Endothelial cell of hepatic sinusoid (primary cell): Measurements from ENCODE around the gene ELF1.
"Not testable (repeated sequence)": the region's sequence is repeated elsewhere in the genome, so short reads cannot be mapped to it uniquely, and the experiment has no call there.

Experiments
- in situ Hi-C: cut with HindIII; loops from 2 replicates; pipeline ENCODE4 v1.10.0; 2017; ENCODE audit warnings: low sequenced_read_pairs

Gene ELF1

DNA sequence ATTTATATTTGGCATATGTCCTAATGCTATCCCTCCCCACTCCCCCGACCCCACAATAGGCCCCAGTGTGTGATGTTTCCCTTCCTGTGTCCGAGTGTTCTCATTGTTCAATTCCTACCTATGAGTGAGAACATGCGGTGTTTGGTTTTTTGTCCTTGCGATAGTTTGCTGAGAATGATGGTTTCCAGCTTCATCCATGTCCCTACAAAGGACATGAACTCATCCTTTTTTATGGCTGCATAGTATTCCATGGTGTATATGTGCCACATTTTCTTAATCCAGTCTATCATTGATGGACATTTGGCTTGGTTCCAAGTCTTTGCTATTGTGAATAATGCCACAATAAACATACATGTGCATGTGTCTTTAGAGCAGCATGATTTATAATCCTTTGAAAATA lies 23.3 kb upstream of the ELF1 start:
- in situ Hi-C loops = not testable (repeated sequence)

DNA sequence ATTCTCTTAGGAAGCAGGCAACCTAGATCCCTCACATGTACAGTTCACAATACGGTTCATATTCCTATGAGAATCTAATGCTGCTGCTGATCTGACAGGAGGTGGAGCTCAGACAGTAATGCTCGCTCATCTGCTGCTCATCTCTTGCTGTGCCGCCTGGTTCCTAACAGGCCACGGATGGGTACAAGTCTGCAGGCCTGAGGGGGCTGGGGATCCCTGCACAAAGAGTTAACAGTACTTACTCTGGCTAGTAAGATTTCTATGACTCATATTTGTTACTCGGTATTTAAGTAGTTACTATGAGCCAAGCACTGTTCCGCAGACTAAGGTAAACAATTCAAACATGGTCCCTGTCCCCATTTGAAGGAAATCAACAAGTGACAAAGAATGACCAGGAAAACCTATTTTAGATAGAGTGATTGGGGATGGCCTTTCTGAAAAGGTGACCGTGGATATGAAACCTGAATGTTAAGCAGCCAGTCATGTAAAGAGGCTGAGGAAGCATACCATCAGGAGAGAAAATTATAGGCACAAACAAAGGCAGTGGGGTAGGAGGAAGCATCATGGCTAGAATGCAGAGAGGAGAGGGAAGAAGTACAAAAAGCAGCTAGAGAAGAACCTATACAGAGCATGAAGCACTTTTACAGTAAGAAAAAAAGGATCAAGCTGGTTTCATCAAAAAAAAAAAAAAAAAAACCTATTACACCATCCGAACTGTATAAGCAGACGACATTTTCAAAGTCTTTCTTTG lies 21.6 kb upstream of the ELF1 start:
- in situ Hi-C loops = no loop called here

DNA sequence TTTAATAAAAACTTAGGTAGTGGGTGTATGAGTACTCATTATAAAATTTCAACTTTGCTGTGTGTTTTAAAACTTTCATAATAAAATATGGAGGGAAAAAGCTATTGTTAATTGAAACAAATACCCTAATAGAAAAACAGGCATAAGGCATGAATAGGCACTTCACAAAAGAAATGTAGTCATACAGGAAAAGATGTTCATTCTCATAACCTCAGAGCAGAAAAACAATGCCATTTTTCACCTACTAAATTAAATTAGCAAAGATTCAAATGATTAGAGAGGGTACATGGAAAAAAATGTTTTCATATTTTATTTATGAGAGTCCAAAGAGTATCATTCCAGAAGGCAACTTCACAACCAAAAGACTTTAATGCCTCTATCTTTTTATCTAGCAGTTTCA lies 20.6 kb upstream of the ELF1 start:
- in situ Hi-C loops = no loop called here

DNA sequence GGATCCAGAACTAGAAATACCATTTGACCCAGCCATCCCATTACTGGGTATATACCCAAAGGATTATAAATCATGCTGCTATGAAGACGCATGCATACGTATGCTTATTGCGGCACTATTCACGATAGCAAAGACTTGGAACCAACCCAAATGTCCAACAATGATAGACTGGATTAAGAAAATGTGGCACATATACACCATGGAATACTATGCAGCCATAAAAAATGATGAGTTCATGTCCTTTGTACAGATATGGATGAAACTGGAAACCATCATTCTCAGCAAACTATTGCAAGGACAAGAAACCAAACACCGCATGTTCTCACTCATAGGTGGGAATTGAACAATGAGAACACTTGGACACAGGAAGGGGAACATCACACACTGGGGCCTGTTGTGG lies 17.4 kb upstream of the ELF1 start:
- in situ Hi-C loops = not testable (repeated sequence)

DNA sequence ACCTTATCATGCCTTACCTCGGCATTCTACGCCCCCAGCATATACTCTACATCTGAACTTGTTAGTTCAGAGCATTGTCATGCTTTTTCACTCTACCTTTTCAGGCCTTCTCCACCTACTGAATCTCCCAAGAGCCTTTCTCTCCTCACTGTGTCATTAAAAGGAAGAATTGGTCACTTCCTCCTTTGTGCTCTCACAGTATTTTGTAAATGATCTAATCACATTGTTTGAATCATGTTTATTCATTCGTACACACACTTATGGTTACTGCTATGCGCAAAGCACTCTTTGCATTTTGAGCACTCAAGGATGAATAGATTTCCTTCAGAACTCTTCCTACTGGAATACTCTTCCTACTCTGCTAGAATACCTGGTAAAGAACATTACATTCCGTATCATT lies 15.8 kb upstream of the ELF1 start:
- in situ Hi-C loops = no loop called here

DNA sequence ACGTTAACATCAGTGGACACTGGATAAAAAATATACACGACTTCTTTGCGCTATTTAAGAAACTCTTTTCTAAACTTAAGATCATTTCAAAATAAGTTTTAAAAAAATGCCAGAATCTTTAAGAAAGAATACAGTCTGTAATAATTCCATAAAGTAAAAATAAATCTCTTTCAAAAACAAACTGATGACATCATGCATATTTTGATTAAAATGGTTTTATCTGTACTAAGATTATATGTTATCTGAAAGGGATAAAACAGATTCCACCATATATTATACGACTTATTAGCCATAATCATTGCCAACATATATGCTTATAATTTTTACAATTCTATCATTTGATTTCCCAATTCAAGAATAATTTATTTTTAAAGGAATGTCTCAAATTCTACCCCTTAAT lies 15.3 kb upstream of the ELF1 start:
- in situ Hi-C loops = no loop called here

DNA sequence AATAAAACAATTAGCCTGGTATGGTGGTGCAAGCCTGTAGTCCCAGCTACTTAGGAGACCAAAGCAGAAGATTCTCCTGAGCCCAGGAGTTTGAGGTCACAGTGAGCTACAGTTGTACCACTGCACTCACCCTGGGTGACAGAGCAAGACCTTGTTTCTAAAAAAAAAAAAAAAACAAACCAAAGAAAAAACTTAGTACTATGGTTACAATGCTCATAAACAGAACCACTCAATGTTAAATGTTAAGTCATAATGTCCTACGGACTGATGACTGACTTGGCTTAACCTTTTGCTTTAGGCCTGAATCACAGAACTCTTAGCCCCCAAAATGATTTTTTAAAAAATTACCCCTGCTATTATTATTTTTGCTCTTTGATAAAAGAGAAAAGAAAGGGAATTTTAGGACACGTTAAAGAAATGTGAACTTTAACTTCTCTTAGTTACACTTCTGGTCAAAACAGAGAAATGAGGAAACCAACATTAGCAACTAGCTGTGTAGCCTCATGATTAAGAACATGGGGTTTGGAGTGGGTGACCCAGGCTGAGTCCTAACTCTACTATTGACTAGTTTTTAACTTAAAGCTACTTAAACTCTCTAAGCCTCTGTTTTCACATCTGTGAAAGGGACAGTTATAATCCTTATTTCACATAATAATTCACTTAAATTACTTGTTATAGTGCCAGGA lies 13.7 kb upstream of the ELF1 start:
- in situ Hi-C loops = no loop called here

DNA sequence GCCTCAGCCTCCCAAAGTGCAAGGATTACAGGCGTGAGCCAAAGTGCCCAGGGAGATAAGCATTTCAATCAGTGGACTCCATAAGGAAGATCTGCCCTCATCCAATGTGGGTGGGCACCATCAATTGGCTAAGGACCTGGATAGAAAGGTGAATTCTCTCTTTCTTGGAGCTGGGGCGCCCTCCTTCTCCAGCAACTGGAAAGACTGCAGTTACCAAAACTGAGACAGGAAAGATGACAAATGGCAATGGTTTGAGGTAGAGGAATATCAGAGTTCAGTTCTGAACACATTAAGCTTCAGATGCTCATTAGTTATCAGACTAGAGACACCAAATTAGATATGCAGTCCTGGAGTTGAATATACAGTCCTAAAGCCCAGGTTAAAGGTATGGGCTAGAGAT lies 10.5 kb upstream of the ELF1 start:
- in situ Hi-C loops = no loop called here

DNA sequence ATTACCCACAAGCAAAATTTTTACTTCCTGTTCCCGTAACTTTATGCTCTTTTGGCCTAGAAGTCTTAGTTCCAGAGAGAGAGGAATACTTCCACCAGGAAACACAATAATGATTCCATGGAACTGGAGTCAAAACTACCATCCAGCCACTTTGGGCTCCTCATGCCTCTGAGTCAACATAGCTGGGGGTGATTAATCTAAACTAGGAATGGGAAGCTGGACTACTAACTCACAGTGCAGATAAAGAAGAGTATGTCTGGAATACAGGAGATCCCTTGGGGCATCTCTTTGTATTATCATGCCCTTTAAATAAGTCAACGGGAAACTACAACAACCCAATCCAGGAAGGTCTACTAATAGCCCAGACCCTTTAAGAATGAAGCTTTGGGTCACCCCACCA lies 8.9 kb upstream of the ELF1 start:
- in situ Hi-C loops = no loop called here

DNA sequence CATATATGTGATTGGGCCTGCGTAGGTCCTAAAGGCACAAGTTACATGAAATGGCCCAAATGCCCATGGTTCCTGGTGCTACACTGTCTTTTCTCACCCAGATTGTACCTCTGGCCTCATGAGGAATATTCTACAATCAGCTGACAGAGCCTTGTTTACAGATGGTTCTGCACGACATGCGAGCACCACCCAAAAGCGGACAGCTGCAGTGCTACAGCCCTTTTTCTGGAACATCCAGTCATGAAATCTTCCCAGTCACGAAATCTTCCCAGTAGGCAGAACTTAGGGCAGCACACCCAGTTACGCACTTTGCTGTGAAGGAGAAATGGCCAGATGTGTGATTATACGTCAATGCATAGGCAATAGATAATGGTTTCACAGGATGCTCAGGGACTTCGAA lies 7.7 kb upstream of the ELF1 start:
- in situ Hi-C loops = no loop called here

DNA sequence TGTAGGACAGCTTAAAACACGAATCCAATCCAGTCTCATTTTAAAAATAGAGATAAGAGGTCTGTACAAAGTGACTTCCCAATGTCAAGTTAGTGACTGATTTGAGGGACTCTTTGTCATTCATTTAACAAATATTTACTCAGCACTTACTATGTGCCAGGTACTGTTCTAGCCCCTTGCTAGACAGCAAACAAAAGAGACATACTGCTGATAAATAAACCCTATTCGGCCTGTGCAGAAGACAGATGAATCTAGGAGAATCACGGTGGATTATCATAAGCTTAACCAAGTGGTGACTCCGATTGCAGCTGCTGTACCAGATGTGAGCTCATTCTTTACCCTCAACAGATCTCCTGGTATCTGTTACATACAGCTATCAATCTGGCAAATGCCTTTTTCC lies 6.4 kb upstream of the ELF1 start:
- in situ Hi-C loops = no loop called here

DNA sequence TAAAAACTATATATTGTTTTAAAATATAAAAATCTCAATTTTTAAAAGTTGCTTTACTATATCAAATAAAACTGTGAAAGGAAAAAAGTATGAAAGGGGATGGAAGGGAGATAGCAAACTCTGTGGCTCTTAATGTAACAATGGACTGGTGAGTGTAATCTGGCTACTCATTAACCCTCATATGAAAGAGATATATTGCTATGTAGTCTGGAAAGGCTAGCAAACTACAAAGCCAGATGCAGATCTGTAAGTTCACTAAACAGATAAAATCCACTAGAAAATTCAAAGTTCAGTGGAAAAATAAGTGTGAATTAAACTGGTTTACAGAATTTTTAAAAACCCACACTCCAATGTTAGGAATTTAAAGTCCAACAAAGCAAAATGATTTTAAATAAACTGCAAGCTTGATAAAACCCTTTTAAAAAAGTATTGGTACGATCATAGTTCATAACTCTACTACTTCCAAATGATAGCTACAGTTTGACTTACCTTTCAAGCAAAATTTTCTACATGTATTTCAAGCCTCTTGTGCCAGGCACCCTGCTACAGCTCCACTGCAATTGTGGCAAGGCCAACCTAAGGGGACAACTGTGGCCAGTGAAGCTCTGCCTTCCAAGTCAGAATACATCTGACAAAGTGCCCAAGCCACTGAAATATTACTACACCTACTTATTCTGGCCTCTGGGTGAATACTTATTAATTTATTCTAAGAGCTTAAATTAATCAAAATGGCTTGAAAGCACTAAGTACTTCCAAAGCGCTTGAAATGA lies 647 bp upstream of the ELF1 start:
- in situ Hi-C loops = no loop called here

DNA sequence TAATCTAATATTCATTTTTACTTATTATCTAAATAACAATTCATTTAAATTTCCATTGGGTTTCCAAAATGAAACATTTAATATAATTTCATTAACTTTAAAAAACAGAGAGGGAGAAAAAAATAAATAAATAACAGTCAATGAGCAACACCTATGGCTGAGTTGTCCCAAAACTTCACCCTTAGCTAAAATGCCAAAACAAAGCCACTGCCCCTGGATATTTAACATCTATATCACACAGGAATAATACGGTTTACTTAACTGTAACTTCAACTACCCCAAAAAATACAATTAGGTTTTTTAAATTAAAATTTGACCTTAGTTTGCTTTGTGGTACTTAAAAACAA lies 541 bp downstream of the ELF1 start:
- in situ Hi-C loops = no loop called here

DNA sequence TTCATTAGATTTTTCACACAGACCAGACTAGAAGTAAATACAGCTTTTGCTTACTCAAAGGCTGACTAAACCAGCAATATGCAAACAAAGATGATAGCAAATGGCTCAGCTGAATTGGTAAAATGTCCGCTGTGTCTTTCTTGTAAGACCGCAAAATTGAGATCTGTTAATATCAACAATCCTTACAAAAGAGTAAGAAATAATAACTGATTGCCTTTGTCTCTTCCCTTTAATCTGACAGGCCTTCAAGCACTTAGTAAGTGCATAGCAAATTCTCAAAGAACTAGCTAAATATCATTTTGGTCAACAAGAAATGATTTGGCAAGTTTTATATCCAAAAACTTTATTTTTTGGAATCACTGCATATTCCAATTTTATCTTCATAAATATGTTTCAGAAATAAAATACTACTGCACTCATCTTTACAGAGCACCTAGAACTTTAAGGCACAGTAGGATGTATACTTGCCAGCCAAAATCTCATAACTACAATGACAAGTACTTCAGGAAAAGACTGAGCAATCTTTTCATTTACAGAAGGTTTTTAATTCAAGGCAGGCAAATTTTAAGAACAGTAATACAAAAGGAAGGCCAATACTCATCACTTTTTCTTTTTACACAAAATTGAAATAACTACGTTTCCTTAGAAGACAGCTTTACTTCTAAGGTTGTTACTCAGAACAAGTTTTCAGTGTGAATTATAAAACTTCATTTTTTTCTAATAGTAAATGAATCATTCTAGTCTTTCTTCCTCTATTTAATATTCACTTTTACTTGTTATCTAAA lies 1.1 kb downstream of the ELF1 start:
- in situ Hi-C loops = no loop called here

DNA sequence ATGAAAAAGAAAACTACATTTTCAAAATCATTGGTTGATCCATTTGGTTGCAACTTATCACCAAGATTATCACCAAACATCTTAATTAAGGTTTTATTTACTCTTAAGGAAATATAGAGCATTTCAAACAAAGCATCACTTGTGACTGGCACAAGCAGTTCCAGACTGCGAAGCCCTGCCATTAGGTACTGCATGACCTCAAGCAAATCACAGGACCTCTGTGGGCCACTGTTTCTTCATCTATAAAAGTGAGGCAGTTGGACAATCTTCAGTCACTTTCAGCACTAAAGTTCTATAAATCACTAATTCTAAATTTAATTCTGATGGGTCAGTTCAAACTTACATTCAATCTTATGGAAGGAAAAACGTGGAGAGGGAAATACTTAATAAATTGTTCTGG lies 2.0 kb downstream of the ELF1 start:
- in situ Hi-C loops = no loop called here

DNA sequence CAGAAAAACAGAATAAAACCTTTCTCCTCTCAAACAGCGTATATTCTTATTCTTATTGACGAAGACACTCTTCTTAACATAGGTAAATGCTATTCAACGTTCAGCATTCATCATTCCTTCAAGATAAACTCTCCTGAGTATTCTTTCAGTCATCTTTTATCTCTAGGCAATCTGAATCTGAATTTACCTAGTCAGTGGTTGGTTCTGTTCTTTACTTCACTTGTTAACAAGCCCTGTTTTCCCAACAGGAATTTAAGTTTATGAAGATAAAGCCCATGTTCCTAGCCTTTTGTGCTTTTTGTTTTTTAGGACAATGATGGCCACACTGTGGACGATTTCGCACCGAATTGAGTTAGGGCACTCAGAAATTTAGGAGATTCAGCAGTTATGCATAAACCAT lies 3.2 kb downstream of the ELF1 start:
- in situ Hi-C loops = no loop called here

DNA sequence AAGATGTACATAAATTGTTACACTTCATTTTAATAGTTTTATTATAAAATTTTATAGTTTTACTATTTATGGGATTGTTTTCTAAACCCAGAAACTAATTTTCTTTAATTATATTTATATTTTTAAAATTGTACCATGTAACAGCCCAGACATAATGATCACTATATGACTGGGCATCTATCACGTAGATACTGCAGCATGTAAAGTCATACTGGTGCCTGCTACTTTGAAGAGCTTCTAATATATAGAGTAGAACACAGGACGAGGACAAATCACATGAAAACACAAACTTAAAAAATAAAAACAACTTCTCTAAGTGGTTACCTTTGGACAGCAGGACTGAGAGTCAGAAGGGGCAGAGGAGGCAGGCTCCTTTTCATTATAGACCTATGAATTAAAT lies 5.3 kb downstream of the ELF1 start:
- in situ Hi-C loops = no loop called here

DNA sequence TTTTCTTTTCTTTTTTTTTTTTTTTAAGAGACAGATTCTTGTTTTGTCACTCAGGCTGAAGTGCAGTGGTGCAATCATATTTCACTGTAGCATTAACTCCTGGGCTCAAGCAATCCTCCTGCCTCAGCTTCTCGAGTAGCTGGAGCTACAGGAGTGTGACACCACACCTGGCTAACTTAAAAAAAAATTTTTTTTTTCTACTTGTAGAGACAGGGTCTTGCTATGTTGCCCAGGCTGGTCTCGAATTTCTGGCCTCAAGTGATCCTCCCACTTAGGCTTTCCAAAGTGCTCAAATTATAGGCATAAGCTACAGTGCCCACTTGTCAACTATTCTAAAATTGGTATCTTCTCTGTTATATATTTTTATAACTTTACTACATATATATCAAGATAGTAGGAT lies 6.6 kb downstream of the ELF1 start:
- in situ Hi-C loops = no loop called here

DNA sequence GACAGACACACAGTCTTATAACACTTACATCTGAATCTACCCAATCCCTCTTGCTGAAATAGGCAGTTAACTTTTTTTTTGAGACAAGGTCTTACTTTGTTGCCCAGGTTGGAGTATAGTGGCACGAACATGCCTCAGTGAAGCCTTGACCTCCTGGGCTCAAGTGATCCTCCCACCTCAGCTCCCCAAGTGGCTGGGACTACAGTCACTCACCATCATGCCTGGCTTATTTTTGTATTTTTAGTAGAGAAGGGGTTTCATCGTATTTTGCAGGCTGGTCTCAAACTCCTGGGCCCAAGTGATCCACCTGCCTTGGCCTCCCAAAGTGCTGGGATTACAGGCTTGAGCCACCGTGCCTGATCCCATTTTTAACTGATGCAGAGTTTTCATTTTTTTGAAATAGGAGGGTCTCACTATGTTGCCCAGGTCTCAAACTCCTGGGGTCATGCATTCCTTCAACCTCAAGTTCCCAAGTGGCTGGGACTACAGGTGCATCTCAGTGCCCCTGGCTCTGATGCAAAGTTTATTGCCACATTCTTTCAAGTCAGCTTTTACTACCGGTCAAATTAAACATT lies 7.6 kb downstream of the ELF1 start:
- in situ Hi-C loops = no loop called here

DNA sequence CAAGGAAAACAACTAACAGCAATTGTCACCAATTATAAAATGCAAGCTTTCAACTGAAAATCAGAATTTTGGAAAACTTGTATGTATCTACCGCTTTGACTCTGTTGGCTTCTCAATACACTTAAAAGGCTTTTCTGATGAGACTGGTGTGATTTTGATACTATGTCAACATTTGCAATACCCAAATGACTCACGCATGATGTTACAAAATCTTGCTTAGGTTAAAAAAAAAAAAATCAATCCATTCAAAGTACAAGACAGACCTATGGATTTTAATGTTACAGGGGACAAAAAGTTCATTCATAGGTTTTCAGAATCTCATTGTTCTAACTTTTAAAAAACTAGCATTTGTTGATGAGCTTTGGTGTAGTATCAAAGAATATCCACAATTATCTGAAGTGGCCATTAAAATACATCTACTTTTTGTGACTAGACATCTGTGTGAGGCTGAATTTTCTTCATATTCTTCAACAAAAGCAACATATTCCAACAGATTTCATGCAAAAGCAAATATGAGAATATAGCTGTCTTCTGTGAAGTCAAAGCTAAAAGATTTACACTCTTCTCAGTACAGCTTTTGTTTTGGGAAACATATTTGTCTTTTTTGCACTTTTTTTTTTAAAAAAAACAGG lies 10.7 kb downstream of the ELF1 start:
- in situ Hi-C loops = no loop called here

DNA sequence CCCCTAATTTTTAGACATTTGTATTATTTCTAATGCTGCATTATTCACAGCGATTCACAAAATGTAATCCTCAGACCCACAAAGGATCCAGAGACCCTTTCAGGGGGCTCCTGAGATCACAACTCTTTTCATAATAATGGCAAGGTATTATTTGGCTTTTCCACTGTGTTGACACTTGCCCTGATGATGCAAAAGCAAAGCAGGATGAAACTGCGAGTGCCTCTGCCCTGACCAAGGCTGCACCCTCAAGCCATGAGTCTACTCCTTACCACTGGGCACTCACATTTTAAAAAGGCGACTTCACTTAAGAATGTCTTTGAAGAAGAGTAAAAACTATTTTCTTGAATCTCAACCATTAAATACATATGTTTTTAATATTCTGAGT lies 11.4 kb downstream of the ELF1 start:
- in situ Hi-C loops = no loop called here
